DND-41 (cell line): ENCODE measurements around the gene SORT1.
"Not testable (repeated sequence)": the region's sequence is repeated elsewhere in the genome, so short reads cannot be mapped to it uniquely, and the experiment has no call there.

Source experiments
- CTCF ChIP-seq: IDR thresholded peaks from 2 replicates; pipeline ENCODE4 v1.5.1; 2012; ENCODE audit warnings: borderline replicate concordance, low read length, moderate library complexity, mild to moderate bottlenecking; ENCODE audit not compliant: poor library complexity, severe bottlenecking; ENCODE audit errors: extremely low read depth
- EZH2 ChIP-seq: IDR thresholded peaks from 3 replicates; pipeline ENCODE4 v1.6.1; 2012; ENCODE audit warnings: borderline replicate concordance, low read depth, mild to moderate bottlenecking, moderate library complexity, low read length, inconsistent platforms; ENCODE audit not compliant: severe bottlenecking

- not testable (repeated sequence) for TF ChIP-seq CTCF, EZH2
Measured at GRCh38 chr1:109286762-109287161, 111.0 kb downstream of the SORT1 start.
